Measurements from ENCODE around the gene FOLR2.
"Not testable (repeated sequence)": the region's sequence is repeated elsewhere in the genome, so short reads cannot be mapped to it uniquely, and the experiment has no call there.

The FOLR2 gene

DNA sequence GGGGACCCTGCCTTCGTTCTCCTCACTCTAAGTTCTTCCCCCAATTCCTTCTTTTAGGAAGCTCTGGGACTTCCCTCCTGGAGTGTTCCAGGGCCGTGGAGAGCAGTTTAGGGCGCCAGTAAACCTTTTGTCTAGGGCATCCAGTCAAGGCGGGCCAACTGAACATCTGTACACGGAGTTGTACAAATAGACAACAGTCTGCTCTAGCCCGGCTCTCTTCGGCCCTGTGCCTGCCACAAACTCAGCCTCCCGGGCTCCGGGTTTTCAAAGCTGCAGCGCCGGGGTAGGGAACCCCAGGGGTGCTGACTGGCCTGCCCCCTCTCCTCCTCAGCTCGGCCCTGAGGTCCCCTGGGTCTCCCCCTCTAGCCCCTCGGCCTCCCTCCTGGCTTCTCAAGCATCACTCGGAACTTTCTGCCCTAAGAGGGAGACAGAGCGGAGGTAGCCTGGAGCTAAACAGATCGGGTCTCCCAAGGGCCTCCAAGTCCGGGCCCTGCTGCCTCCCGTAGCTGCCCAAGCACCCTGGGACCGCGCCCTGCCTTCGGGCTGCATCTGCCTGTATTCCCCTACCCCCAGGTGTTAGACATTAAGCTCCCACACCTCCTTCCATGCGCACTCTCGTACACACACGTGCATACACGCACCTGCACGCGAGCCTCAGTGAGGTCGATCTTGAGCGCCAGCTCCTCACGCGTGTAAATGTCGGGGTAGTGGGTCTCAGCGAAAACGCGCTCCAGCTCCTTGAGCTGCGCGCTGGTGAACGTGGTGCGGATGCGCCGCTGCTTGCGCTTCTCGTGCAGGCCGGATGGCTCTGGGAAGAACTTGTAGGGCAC lies 24.1 kb downstream of the FOLR2 start:
- DNase-seq (ENCODE audit: low read depth), result no peak

DNA sequence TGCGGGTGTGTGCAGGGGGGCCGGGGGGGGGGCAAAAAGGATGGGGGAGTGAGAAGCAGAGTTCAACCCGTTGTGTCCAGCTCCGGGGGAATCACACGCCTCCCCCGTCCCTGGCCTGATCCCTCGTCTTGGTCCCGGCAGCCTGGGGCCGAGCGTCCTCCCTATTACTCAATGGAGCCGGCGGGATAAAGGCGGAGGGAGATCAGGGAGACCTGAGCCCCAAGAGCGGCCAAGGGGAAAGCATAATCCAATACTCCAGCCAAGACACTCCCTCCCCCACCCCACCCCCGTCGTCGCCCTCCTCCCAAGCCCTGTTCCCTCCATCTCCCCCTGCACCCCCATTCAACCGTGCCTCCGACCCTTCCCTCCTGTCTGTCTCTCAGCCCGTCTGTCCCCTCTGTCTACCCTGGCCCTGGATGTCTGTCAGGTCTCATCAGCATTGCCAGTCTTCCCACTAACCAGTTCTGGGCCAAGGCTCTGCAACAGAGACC lies 24.7 kb downstream of the FOLR2 start:
- DNase-seq (ENCODE audit: low read depth), result no peak

DNA sequence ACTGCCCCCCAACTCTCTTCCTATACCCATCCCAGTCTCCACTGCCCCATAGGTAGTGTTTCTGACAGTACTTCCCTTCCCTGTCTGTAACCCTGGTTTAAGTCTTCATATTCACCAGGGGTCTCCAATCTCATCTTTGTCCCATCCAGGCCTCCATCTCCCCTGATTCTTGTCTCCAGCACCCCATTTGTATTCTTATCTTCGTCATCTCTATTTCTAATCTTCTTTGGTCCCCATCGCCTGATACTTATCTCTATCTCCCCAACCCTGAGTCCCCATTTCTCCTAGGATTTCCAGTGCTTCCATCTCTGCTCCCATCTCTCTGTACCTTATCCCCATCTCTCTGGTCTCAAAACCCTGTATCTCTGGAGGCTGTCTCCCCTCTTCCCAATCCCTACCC lies 25.5 kb downstream of the FOLR2 start:
- no peak for DNase-seq (ENCODE audit: low read depth)

DNA sequence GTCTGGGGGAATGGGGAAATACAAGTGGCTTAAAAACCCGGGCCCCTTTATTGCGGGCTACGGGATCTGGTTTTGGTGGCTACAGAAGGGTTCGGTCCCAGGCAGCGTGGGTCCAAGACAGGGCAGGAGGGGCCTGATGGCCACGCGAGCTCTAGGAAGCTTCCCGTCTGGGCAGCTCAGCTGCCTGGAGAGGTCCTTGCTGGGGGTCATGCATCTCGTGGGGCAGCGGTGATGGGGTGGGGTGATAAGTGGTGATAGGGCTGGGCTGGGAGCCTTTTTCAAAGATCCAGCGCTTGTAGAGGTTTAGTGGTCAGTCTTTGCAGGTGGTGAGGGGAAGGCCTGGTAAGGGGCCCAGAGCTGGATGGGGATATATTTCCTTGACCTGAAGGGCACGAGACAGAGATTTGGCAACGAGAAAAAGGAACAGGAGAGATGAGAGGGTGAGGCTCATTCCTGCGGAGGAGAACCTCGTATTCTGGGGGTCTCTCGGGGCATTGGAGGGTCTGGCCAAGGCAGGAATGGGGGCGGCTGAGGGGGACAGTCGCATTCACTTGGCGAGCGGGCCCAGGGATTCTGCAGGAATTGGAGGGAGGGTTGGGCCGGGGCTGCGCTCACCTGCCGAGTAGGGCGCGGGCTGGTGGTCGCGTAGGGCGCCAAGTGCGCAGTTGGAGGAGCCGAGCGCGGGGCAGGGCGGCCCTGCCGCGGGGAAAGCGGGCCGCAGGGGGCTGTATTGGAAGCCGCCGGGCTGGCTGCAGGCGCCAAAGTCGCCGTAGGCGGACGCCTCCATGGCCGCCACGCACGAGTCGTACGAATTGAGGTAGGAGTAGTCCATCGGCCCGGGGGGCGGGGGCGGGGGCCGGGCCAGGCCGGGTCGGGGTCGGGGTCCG lies 26.8 kb downstream of the FOLR2 start:
- DNase-seq (ENCODE audit: low read depth), result no peak

DNA sequence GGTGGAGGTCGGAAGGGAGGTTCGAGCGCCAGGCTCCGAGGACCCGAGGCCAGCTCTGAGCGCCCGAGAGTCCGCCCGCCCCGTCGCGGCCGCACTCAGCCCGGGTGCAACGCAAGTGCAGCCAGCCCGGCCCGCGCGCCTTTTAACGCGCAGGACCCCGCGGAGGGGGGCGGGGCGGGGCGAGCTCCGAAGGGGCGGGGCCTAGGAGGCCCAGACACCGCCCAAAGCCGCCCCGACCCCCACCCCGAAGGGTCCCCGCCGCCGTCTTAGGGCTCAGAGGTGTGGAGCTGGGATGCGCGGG lies 27.4 kb downstream of the FOLR2 start, which contains the start of gene PHOX2A:
TSS of gene PHOX2A (minus strand) at position 117 of the 301 bp plus-strand sequence. CDS start 172 bp downstream, outside the sequence.
- DNase-seq (ENCODE audit: low read depth), result no peak

DNA sequence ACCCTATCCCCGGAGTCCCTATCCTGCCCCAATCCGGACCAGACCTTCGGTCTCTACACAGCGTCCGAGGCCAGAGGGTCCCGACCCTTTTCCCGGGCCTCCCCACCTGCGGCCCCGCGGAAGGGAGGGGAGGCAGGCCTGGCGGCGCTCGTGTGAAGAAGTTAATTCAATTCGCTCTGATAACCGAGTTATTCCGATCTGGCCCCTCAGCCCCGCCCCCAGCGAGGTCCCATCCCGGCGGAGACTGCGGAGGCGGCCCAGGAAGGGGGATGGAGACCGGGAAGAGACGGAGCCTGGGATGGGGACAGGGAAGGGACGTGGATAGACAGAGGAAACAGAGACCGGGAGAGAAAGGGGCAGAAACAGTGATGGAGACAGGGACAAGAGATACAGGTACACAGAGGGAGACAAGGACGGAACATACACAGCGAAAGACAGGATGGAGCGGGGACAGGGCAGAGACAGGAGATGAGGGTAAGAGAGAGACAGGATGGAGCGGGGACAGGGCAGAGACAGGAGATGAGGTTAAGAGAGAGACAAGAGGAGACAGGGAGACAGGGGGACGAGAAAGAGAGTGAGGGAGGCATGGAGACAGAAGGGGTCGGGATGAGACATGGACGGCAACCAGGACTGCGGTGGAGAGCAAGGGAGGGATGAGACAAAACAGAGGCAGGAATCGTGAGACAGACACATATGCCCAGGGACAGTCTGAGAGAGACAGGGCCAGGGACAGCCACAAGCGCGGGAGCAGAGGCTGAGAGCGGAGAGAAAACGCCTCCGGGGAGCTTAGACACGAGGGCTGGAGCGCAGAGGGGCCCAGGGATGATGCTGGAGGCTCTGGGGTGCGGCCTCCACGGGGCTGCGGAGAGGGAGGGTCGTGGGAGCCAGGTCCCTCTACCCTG lies 28.0 kb downstream of the FOLR2 start:
- no peak for DNase-seq (ENCODE audit: low read depth)

DNA sequence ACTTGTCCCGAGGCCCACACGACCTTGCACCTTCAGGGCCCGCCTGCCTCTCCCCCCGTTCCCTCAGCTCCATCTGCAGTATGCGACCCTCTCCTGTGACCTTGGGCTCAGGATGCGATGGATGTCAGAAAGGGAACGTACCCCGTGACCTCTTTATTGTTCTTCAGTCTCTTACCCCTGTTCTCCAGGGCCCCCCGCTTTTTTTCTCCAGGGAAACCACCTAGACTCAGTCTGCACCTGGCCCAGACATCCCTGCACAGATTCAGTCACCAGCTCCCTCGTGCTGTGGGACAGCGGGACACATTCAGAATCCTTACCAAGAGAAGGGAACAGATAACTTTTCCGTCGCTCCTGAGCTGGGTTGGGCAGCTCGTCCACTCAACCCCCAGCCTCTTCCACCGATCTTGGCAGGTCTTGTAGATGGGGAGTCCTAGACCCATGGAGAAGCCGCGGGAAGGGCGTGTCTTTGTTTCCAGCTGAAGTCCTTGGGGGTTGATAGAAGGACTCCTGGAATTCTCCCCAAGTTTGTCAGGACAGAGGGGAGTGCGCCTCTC lies 28.7 kb downstream of the FOLR2 start:
- DNase-seq (ENCODE audit: low read depth), result no peak

DNA sequence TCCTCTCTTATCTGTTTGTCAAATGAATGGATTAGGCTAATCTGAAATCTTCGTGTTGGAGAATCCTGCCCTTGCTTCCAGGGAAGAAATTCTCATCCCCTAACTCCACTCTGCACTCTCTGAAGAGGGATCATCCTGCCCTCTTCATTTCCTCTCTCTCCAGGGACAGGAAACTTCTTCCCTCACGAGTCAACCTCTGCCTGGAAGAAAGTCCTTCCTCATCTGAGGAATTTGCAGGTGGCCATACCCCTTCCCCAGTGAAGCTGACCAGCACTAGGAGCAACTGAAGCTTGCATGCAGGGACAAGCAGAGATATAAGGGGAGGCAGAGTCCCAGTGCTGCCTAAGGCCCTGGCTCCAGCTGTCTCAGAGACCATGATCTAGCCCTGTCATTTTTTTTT lies 31.0 kb downstream of the FOLR2 start:
- DNase-seq (ENCODE audit: low read depth), result no peak

DNA sequence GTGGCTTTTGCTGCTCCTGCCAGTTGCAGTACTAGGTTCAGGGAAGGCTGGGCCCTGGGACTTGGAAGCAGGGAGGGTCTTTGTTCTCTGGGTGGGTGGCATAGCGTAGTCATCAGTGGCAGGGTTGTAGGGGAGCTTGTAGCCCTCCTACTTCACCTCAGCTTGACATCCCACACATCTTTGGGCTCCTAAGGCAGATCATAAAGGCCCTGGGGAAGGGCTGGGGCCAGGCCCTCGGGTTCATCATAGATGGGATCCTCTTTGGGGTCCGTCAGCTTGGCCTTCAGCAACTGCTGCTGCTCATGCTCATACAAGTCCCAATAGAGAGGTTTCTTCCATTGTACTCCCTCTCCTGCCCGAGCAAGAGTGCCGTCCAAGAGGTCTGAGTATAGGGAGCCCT lies 33.4 kb downstream of the FOLR2 start:
- no peak for DNase-seq (ENCODE audit: low read depth)

DNA sequence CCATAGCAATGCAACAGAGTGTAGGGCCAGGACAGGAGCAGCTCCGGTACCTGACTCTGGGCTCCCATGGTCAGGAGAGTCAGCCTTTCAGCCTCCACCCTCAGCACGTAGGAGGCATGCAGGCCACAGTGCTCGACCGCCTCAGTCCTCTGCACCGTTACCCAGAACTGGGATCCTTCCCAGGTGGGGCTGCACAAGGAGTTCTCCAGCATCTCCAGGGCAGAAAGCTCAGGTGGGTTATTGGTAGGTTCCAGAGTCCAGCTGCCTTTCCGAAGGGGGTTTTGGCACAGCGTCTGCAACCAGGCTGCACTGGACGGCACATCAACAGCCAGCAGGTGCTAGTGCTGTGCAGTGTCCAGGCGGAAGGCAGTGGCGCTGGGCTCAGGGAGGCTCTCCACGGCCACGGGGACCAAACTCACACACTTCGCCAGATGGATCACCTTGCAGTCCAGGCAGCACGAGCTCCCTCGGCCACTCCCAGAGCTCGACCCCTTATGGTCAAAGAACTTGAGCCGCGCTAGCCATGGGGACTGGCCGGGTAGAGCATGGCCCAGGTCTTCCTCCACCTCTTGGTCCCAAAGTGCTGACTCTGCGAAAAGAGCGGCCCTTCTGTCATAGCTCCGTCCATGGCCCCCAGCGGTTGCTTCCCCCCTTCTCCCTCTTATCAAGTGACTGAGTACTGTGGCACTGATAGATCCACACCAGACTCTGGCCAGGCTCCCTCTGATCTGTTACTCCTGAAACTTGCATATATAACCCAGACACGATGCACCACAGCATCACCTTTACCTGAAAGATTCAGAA lies 34.3 kb downstream of the FOLR2 start:
- DNase-seq (ENCODE audit: low read depth), result no peak

DNA sequence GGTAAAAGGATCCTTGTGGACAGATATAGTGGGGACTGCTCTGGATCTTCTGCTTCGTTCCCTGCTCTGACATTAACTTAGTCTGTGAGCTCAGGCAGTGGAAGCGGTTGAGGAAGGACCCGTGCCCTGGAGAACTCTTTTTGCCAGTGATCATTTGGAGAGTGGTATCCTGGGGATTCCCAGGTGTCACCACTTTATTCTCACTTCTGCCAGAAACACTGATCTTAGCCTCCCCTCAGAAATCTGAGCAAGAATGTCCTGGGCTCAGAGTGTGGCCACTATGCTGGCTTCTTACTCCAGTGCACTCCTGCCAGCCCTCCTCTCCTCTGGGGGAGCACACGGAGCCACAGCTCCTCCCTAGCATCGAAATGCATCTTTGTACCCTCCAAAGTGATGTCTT lies 35.0 kb downstream of the FOLR2 start:
- DNase-seq (ENCODE audit: low read depth), result no peak

DNA sequence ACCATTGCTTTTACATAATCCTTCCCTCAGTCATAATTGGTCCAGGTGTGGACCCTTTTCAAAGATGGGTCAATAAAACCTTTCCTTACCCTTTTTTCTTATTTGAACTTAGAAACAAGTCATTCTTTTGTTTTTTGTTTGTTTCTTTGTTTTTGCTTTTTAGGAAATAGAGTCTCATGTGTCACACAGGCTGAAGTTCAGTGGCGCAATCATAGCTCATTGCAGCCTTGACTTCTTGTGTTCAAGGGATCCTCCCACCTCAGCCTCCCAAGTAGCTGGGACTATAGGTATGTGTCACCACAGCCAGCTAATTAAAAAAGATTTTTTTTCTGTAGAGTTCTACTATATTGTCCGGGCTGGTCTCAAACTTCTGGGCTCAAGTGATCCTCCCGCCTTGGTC lies 36.8 kb downstream of the FOLR2 start:
- no peak for DNase-seq (ENCODE audit: low read depth)

DNA sequence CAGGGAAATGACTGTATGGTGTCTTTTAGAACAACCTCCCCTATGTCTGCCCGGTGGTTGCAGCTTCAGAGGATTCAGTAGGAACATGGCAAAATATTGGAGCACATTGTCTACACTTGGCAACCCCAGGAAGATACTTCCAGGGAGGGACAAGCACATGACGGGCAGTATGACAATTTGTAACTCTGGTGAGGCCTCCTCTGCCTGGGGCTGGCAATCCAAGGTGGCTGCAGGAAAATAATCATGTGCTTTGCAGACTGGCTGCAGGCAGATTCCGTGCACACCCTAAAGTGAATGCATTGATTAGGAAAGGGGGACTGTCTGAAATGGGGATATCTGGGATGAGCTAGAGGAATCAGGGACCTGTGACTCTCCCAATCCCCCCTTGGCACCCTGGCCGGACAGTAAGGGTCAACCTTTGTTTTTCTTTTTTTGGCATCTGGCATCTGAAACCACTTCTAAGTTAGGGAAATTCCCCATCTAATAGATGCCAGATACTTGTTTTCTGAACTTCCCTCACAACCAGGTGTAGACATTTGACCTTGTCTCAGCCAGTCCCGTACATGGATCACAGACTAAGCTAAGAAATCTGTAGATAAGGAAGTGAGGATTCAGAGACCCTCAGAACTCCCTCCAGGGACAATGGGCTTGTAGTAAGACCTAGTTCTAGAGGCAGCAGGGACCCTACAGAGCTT lies 37.9 kb downstream of the FOLR2 start:
- DNase-seq (ENCODE audit: low read depth), result no peak

DNA sequence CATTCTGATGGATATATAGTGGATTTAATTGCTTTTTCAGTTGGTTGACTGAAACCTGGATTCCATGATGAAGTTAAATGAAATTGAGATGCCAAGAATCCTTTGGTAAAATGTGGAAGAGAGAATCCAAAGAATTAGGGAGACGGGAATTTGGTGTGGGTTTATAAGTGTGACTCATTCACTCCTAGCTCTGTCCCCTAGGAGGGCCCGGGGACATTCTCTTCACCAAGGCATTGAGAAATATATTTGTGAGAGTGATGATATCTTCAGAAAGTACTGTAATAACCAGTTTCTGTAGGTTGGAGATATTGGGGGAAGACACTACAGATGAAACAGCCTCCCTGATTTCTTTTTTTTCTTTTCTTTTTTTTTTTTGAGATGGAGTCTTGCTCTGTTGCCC lies 41.0 kb downstream of the FOLR2 start:
- DNase-seq (ENCODE audit: low read depth), result no peak

DNA sequence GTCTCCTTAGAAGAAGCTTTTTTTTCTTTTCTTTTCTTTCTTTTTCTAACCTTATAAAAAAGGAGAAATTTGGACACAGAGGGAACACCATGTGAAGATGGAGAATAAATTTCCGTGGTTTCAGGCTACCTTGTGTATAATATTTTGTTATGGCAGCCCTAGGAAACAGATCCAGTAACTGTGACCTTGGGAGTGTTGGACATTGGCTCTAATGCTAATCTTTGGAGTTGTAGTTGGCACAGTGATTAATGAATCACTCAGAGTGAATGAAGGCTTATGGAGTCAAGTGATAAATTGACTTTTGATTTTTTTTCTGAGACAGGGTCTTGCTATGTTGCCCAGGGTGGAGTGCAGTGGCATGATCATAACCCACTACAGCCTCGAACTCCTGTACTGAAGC lies 42.9 kb downstream of the FOLR2 start:
- no peak for DNase-seq (ENCODE audit: low read depth)

DNA sequence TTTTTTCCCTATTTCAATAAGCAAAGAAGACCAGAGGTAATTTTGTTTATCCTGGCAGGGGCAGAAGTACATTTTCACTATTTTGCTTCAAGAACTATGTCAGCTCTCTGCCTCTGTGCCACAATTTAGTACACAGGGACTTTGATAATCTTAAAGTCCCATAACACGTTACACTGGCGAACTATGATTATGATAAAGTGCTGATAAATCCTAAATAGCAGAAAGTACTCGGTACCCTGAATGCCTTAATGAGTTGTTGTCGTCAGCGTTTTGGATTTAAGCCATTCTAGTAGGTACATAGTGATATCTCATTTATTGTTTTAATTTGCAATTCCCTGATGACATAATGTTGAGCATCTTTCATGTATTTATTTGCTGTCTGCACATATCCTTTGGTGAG lies 44.0 kb downstream of the FOLR2 start:
- DNase-seq (ENCODE audit: low read depth), result no peak

DNA sequence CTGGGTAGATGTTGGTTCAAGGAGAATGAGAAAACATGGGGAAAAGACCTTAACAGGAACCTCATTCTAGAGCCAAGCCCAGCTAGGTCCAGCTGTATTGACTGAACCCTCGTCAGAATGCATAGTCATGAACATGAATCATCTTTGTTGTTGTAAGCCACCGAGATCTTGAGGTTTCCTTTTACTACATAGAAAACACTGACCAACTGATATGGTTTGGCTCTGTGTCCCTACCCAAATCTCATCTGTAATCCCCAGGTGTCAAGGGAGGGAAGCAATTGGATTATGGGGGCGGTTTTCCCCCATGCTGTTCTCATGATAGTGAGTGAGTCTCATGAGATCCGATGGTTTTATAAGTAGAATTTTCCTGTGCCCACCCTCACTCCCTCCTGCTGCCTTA lies 46.8 kb downstream of the FOLR2 start:
- peak; percentile 65 for DNase-seq (ENCODE audit: low read depth)

DNA sequence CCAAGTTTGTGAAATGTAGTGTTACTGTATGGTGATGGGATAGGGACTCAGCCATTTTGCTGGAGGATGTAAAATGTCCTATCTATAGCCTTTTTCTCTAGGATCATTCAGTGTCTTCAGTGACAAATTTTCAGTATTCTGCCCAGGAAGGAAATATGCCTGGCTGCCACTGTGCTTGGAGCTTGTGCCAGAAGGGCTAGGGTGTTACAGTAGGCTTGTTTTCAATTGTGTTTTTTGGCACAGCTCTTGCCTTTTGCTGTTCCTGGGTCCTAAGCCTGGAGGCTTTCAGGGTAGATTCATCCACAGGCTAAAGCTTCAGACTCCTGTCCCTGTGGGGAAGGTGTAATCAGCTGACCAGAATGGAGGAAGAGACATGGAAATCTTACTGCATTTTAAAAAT lies 49.4 kb downstream of the FOLR2 start:
- no peak for DNase-seq (ENCODE audit: low read depth)

DNA sequence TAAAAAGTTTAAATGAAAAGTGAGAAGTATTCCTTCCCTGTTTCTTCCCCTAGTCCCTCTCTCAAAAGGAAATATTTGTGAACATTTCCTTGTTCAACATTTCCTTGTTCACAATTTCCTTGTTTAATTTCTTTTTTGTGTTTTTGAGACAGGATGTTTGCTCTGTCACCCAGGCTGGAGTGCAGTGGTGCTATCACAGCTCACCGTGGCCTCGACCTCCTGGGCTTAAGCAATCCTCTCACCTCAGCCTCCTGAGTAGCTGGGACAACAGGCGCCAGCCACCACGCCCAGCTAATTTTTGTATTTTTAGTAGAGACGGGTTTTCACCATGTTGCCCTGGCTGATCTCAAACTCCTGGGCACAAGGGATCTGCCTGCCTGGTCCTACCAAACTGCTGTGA lies 50.4 kb downstream of the FOLR2 start:
- not testable (repeated sequence) for DNase-seq (ENCODE audit: low read depth)

DNA sequence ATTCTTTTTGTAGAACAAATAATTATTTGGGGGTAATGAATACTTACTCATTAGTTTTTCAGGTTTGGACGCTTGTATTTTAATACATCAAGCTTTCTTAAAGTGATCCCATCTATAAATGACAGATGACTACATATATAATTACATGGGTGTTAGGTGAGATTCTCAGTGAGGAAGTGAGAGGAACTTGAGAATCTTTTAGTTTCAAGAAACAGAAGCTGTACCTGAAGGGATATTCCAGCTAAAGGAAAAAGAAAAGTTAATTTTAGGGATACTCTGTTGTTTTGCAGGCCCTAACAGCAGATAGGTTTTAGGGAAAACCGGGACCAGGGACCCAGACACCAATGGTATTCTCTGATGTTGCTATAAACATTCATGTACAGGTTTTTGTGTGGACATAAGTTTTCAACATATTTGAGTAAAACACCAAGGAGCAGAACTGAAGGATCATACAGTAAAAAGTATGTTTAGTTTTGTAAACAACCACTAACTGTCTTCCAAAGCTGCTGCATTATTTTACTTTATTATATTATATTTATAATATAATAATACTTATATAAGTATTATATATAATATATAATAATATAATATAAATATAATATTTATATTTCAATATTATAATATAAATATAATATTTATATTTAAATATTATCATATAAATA lies 51.5 kb downstream of the FOLR2 start:
- no peak for DNase-seq (ENCODE audit: low read depth)
